GM21529 (cell line): ENCODE results near the gene EDAR.

Experiments used
- ATAC-seq: cut with Tn5 transposase; IDR thresholded peaks from one replicate; pipeline ENCODE4 v1.9.1; 2021; ENCODE audit not compliant: unreplicated experiment

The EDAR gene

GRCh38 chr2:109005686-109006204, 16.7 kb upstream of the EDAR start:
- no peak for ATAC-seq

GRCh38 chr2:109001201-109001600, 12.2 kb upstream of the EDAR start:
- ATAC-seq: no peak

- ATAC-seq: no peak
Measured at GRCh38 chr2:109000738-109001137, 11.7 kb upstream of the EDAR start.

GRCh38 chr2:108998911-108999310, 9.9 kb upstream of the EDAR start:
- no peak for ATAC-seq

- no peak for ATAC-seq
Measured at GRCh38 chr2:108994178-108994577, 5.2 kb upstream of the EDAR start.

GRCh38 chr2:108993095-108993937, 4.3 kb upstream of the EDAR start:
- ATAC-seq: no peak

GRCh38 chr2:108988076-108988795, 784 bp downstream of the EDAR start:
- ATAC-seq: no peak

GRCh38 chr2:108986916-108987510, 2.0 kb downstream of the EDAR start:
- no peak for ATAC-seq

GRCh38 chr2:108983610-108984009, 5.4 kb downstream of the EDAR start:
- ATAC-seq: no peak

GRCh38 chr2:108983061-108983460, 6.0 kb downstream of the EDAR start:
- no peak for ATAC-seq

GRCh38 chr2:108982259-108982679, 6.8 kb downstream of the EDAR start:
- ATAC-seq: no peak

- no peak for ATAC-seq
Measured at GRCh38 chr2:108981846-108982245, 7.2 kb downstream of the EDAR start.

- no peak for ATAC-seq
Measured at GRCh38 chr2:108980076-108980475, 8.9 kb downstream of the EDAR start.

GRCh38 chr2:108979461-108979860, 9.6 kb downstream of the EDAR start:
- no peak for ATAC-seq

GRCh38 chr2:108978709-108979111, 10.3 kb downstream of the EDAR start:
- no peak for ATAC-seq

GRCh38 chr2:108975613-108976435, 13.2 kb downstream of the EDAR start:
- ATAC-seq: no peak

- no peak for ATAC-seq
Measured at GRCh38 chr2:108974674-108975073, 14.3 kb downstream of the EDAR start.

- ATAC-seq: no peak
Measured at GRCh38 chr2:108972663-108973062, 16.4 kb downstream of the EDAR start.

- ATAC-seq: no peak
Measured at GRCh38 chr2:108971661-108972566, 17.1 kb downstream of the EDAR start.

- no peak for ATAC-seq
Measured at GRCh38 chr2:108970369-108970768, 18.7 kb downstream of the EDAR start.
